CD4-positive, alpha-beta memory T cell (primary cell): Measurements from ENCODE around the gene CHRM2. TPM values are rescaled to one million over a fixed set of nuclear protein-coding genes. Genes with fewer than 3 reads are reported as not detected.

ENCODE experiments used
- CTCF ChIA-PET: fragments of 350-600 bp; sonication (Branson Sonifier 250); formaldehyde crosslinking; loops from one replicate; lab custom pipeline; 2021; ENCODE audit warnings: inconsistent platforms; ENCODE audit not compliant: partially characterized antibody; lab: Charles Lee
- POLR2A ChIA-PET: fragments of 350-600 bp; sonication (Branson Sonifier 250); formaldehyde crosslinking; loops from one replicate; lab custom pipeline; 2021; ENCODE audit not compliant: partially characterized antibody; lab: Charles Lee
- DNase-seq, 5 donors: peaks; one replicate each; pipeline versions ENCODE4 v3.0.0 to v3.0.0-alpha.2; 2020 to 2022; ENCODE audit warnings: mixed read lengths in 1 of 5
- H3K27ac ChIP-seq: one replicate; pipeline ENCODE4 v1.7.0; 2013; ENCODE audit warnings: low read depth, low read length
- H3K27me3 ChIP-seq: 2 replicates; pipeline ENCODE4 v1.7.0; 2013; ENCODE audit warnings: mild to moderate bottlenecking, low read length, moderate library complexity; ENCODE audit not compliant: insufficient read depth
- H3K36me3 ChIP-seq: 2 replicates; pipeline ENCODE4 v1.7.0; 2013; ENCODE audit warnings: mild to moderate bottlenecking, low read length, moderate library complexity; ENCODE audit not compliant: insufficient read depth
- H3K4me1 ChIP-seq: 2 replicates; pipeline ENCODE4 v1.7.0; 2013; ENCODE audit warnings: mild to moderate bottlenecking, low read length, moderate library complexity; ENCODE audit not compliant: insufficient read depth
- H3K4me3 ChIP-seq, 2 donors: one replicate each; pipeline ENCODE4 v1.7.0; 2013; ENCODE audit warnings: low read length in 2 of 2, mild to moderate bottlenecking in 1 of 2
- H3K9me3 ChIP-seq, 2 donors: one replicate each; pipeline ENCODE4 v1.7.0; 2013; ENCODE audit warnings: low read length in 2 of 2, control low read depth in 1 of 2; ENCODE audit not compliant: control insufficient read depth in 1 of 2
- H3K27ac Mint-ChIP-seq, 7 donors: one replicate each; pipeline ENCODE4 v1.8.0; 2020 to 2021; ENCODE audit warnings: mixed read lengths in 7 of 7, mild to moderate bottlenecking in 6 of 7, inconsistent platforms in 3 of 7, moderate library complexity in 3 of 7
- H3K27me3 Mint-ChIP-seq, 2 donors: one replicate each; pipeline ENCODE4 v1.8.0; 2020 to 2021; ENCODE audit warnings: mixed read lengths in 2 of 2
- H3K36me3 Mint-ChIP-seq, 2 donors: one replicate each; pipeline ENCODE4 v1.8.0; 2020 to 2021; ENCODE audit warnings: mixed read lengths in 2 of 2, inconsistent platforms in 1 of 2, mild to moderate bottlenecking in 1 of 2
- H3K4me1 Mint-ChIP-seq, 4 donors: one replicate each; pipeline ENCODE4 v1.8.0; 2020 to 2021; ENCODE audit warnings: mixed read lengths in 4 of 4, mild to moderate bottlenecking in 1 of 4
- H3K4me3 Mint-ChIP-seq, 8 donors: one replicate each; pipeline ENCODE4 v1.8.0; 2020 to 2021; ENCODE audit warnings: mixed read lengths in 8 of 8, mild to moderate bottlenecking in 7 of 8, moderate library complexity in 6 of 8, inconsistent platforms in 3 of 8
- H3K9me3 Mint-ChIP-seq, 8 donors: one replicate each; pipeline ENCODE4 v1.8.0; 2020 to 2021; ENCODE audit warnings: mixed read lengths in 8 of 8, mild to moderate bottlenecking in 5 of 8, inconsistent platforms in 3 of 8, moderate library complexity in 1 of 8
- intact Hi-C: fragments of 100-400 bp; cut with micrococcal nuclease; formaldehyde crosslinking; loops from one replicate; pipeline ENCODE4 v1.15.1; 2023
- polyA plus RNA-seq, 2 donors: library from polyadenylated mRNA; unstranded; fragments of 300-500 nt; fragmentation: Illumina TruSeq; gene quantifications; one replicate each; pipeline ENCODE4 v1.2.3, GENCODE V29; 2021
- total RNA-seq, 2 experiments: library from RNA; stranded (reverse); gene quantifications; one replicate each; pipeline ENCODE4 v1.2.3, GENCODE V29; 2021

Gene CHRM2
- total and polyA plus RNA-seq, 4 experiments from 2014 or later, result not detected

GRCh38 chr7:137017221-137017620 lies 148.8 kb downstream of the CHRM2 start:
- intact Hi-C loops, result no loop called here
- DNase-seq, result no peak
- Mint-ChIP-seq H3K4me1 (no peaks in the 10 kb centered on the region), H3K36me3 (no peaks in the 10 kb centered on the region), H3K27ac (no peak overlapping the region), H3K27me3 (no peaks in the 10 kb centered on the region), H3K4me3 (no peak overlapping the region), H3K9me3 (peaks cover 0 to 6% (median 3%) of the 10 kb centered on the region in 8 donors)
- Histone ChIP-seq H3K27me3 (no peaks in the 10 kb centered on the region), H3K9me3 (no peaks in the 10 kb centered on the region), H3K4me3 (no peak overlapping the region), H3K27ac (no peak overlapping the region), H3K36me3 (no peaks in the 10 kb centered on the region), H3K4me1 (no peaks in the 10 kb centered on the region)
- ChIA-PET POLR2A (no interaction called here), CTCF (no interaction called here)

GRCh38 chr7:137018468-137018867 lies 150.0 kb downstream of the CHRM2 start:
- H3K9me3 Mint-ChIP-seq, result peaks cover 0 to 6% (median 3%) of the 10 kb centered on the region in 8 donors
- DNase-seq, result no peak
- POLR2A ChIA-PET, result no interaction called here
- H3K4me3 ChIP-seq, result no peak overlapping the region
- intact Hi-C loops, result no loop called here
- no peaks in the 10 kb centered on the region for H3K36me3 Mint-ChIP-seq
- H3K9me3 ChIP-seq, result no peaks in the 10 kb centered on the region
- CTCF ChIA-PET, result no interaction called here
- no peaks in the 10 kb centered on the region for H3K4me1 ChIP-seq
- H3K36me3 ChIP-seq, result no peaks in the 10 kb centered on the region
- H3K27ac Mint-ChIP-seq, result no peak overlapping the region
- H3K27me3 ChIP-seq, result no peaks in the 10 kb centered on the region
- H3K4me3 Mint-ChIP-seq, result no peak overlapping the region
- no peak overlapping the region for H3K27ac ChIP-seq
- H3K27me3 Mint-ChIP-seq, result no peaks in the 10 kb centered on the region
- no peaks in the 10 kb centered on the region for H3K4me1 Mint-ChIP-seq

- no peaks in the 10 kb centered on the region for H3K9me3 ChIP-seq
- no peaks in the 10 kb centered on the region for H3K4me1 ChIP-seq
- no peaks in the 10 kb centered on the region for H3K4me1 Mint-ChIP-seq
- ChIA-PET POLR2A (no interaction called here), CTCF (no interaction called here)
- intact Hi-C loops, result no loop called here
- H3K27ac ChIP-seq, result no peak overlapping the region
- H3K9me3 Mint-ChIP-seq, result peaks cover 0 to 8% (median 2%) of the 10 kb centered on the region in 8 donors
- H3K27me3 Mint-ChIP-seq, result no peaks in the 10 kb centered on the region
- no peak overlapping the region for H3K4me3 ChIP-seq
- no peak overlapping the region for H3K27ac Mint-ChIP-seq
- H3K4me3 Mint-ChIP-seq, result no peak overlapping the region
- no peaks in the 10 kb centered on the region for H3K27me3 ChIP-seq
- no peak for DNase-seq
- H3K36me3 Mint-ChIP-seq, result no peaks in the 10 kb centered on the region
- no peaks in the 10 kb centered on the region for H3K36me3 ChIP-seq
Observed at GRCh38 chr7:137020351-137020750, 151.9 kb downstream of the CHRM2 start.

- H3K27me3 ChIP-seq, result no peaks in the 10 kb centered on the region
- intact Hi-C loops, result no loop called here
- H3K4me1 ChIP-seq, result no peaks in the 10 kb centered on the region
- H3K36me3 ChIP-seq, result no peaks in the 10 kb centered on the region
- H3K9me3 Mint-ChIP-seq, result peaks cover 0 to 8% (median 7%) of the 10 kb centered on the region in 8 donors
- no peak overlapping the region for H3K27ac Mint-ChIP-seq
- no peaks in the 10 kb centered on the region for H3K4me1 Mint-ChIP-seq
- H3K27ac ChIP-seq, result no peak overlapping the region
- POLR2A ChIA-PET, result no interaction called here
- H3K9me3 ChIP-seq, result no peaks in the 10 kb centered on the region
- CTCF ChIA-PET, result no interaction called here
- no peak overlapping the region for H3K4me3 Mint-ChIP-seq
- no peaks in the 10 kb centered on the region for H3K36me3 Mint-ChIP-seq
- no peak overlapping the region for H3K4me3 ChIP-seq
- DNase-seq, result no peak
- no peaks in the 10 kb centered on the region for H3K27me3 Mint-ChIP-seq
Observed at GRCh38 chr7:137025469-137026175, 157.2 kb downstream of the CHRM2 start.

- H3K9me3 ChIP-seq, result no peaks in the 10 kb centered on the region
- H3K36me3 ChIP-seq, result no peaks in the 10 kb centered on the region
- intact Hi-C loops, result no loop called here
- no peaks in the 10 kb centered on the region for H3K27me3 Mint-ChIP-seq
- CTCF ChIA-PET, result no interaction called here
- H3K4me3 Mint-ChIP-seq, result no peak overlapping the region
- no peaks in the 10 kb centered on the region for H3K27me3 ChIP-seq
- H3K27ac Mint-ChIP-seq, result no peak overlapping the region
- no peaks in the 10 kb centered on the region for H3K36me3 Mint-ChIP-seq
- no peak for DNase-seq
- POLR2A ChIA-PET, result no interaction called here
- H3K4me3 ChIP-seq, result no peak overlapping the region
- H3K9me3 Mint-ChIP-seq, result peaks cover 0 to 8% (median 7%) of the 10 kb centered on the region in 8 donors
- H3K4me1 ChIP-seq, result no peaks in the 10 kb centered on the region
- H3K4me1 Mint-ChIP-seq, result no peaks in the 10 kb centered on the region
- no peak overlapping the region for H3K27ac ChIP-seq
Observed at GRCh38 chr7:137026176-137026500, 157.7 kb downstream of the CHRM2 start.

GRCh38 chr7:137032436-137032835 lies 164.0 kb downstream of the CHRM2 start:
- CTCF ChIA-PET, result no interaction called here
- H3K27ac Mint-ChIP-seq, result no peak overlapping the region
- intact Hi-C loops, result no loop called here

GRCh38 chr7:137036768-137037167 lies 168.3 kb downstream of the CHRM2 start:
- CTCF ChIA-PET, result no interaction called here
- H3K9me3 Mint-ChIP-seq, result peaks cover 0 to 11% (median 6%) of the 10 kb centered on the region in 8 donors
- intact Hi-C loops, result no loop called here

More at GRCh38 chr7:137032436-137032835, 164.0 kb downstream of the CHRM2 start:
- DNase-seq, result no peak
- no peaks in the 10 kb centered on the region for H3K27me3 ChIP-seq
- no peaks in the 10 kb centered on the region for H3K4me1 Mint-ChIP-seq
- no peak overlapping the region for H3K27ac ChIP-seq
- no peaks in the 10 kb centered on the region for H3K36me3 ChIP-seq
- H3K36me3 Mint-ChIP-seq, result no peaks in the 10 kb centered on the region
- no peaks in the 10 kb centered on the region for H3K4me1 ChIP-seq
- no peak overlapping the region for H3K4me3 ChIP-seq
- no peak overlapping the region for H3K4me3 Mint-ChIP-seq
- H3K9me3 Mint-ChIP-seq, result peaks cover 0 to 8% (median 4%) of the 10 kb centered on the region in 8 donors
- H3K9me3 ChIP-seq, result no peaks in the 10 kb centered on the region
- no peaks in the 10 kb centered on the region for H3K27me3 Mint-ChIP-seq
- POLR2A ChIA-PET, result no interaction called here

More at GRCh38 chr7:137036768-137037167, 168.3 kb downstream of the CHRM2 start:
- Histone ChIP-seq H3K27ac (no peak overlapping the region), H3K36me3 (no peaks in the 10 kb centered on the region), H3K27me3 (no peaks in the 10 kb centered on the region), H3K4me1 (no peaks in the 10 kb centered on the region), H3K4me3 (no peak overlapping the region), H3K9me3 (no peaks in the 10 kb centered on the region)
- DNase-seq, result no peak
- Mint-ChIP-seq H3K36me3 (no peaks in the 10 kb centered on the region), H3K27me3 (no peaks in the 10 kb centered on the region), H3K4me3 (no peak overlapping the region), H3K4me1 (no peaks in the 10 kb centered on the region), H3K27ac (no peak overlapping the region)
- POLR2A ChIA-PET, result no interaction called here
